ENCODE data around the gene RASGRF2.
"Not testable (repeated sequence)": the region's sequence is repeated elsewhere in the genome, so short reads cannot be mapped to it uniquely, and the experiment has no call there.

Gene RASGRF2

DNA sequence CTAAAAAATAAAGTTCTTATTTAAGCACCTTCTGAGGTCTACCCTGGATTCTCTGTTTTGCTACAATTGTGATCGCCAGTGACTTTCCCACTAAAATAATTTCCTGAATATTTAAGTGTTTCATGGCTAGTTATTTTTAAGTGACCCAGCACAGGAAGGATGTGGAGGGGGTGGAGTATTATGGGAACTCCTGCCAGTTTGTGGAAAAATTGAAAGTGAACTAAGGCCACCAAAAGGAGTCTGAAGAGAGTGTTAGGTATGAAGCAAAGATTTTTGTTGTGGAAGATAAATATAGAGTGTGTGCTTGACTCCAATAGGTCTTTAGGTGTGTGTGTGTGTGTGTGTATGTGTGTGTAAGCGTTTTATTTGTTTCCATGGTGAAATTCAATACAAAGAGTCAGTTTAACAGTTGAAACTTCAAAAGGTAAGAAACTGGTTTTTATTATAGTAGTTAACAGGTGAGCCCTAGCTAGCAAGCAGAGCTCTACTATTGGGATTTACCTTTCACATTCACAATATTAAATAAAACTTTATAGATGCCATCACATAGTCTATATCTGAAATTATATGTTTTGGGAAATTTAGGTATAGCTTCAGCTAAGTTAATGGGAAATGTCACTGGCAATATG, 25.6 kb downstream of the RASGRF2 start:
- DNase-seq = no peak

DNA sequence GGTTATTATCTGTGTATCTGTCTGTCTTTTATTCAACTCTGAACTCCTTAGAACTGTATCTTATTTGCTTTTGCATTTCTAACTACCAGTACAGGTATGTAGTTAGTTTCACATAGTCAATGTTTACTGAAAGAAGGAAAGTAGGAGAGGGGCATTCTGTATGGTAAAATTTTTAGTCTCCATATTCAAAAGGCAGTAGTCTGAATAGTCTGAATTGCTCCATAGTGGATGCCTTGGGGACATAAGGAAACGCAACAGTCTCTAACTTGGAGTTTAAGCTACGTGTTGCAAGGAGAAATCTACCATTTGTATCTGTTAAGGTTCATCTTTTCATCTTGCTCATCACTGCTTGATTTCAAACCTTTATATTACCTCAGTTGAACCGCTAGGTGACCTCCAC, 26.2 kb downstream of the RASGRF2 start:
- no peak for DNase-seq

DNA sequence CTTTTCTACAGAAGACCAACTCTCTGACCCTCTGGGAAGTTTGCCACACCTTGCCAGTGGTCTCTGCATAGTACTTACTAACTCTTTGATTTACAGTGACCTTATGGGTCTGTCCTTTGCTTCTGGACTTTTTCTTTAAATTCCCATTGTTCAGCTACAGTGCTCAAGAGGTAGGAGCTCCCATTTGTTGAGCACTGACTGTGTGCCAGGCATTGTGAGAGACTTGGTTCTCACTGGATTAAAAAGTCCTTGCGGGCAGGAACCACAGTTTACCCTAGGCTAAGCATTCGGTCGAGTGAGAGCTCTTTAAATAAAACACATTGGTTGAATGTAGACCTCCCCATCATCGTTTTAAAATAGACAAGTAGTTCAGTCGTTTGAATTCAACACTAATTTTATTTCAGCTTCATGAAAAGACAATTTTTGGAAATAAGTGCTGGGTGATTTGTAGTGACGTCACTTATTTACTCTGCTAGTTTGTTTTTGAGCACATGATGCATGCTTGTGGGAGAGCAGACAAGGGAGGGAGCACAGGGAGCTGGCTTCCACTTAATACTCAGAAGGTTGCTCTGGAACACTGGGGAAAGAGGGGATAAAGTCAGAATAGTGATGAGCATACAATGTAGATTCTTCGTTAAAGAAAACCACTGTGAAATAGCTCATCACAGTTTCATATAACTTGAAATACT, 27.1 kb downstream of the RASGRF2 start:
- no peak for DNase-seq

DNA sequence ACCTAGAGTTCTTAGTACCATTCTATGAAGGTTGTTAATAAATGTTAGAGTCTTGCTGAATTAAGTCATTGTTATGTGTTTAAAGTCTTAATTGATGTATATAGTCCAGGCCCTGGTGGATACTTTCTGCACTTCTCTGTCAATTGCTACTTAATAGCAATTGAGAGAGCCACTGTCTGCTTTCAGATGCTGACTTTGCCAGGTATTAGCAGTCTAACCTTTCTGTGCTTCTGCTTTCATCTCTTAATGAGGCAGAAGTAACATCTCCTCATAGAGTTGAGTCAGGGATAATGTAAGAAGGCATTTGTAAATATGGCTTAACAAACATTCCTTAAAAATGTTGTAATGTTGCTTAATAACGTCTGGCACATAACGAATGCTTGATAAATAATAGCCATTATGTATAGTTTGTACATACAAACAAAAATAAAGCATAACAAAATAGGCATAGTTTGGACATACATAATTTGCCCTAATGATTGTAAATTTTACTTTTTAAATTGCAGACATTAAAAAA, 28.3 kb downstream of the RASGRF2 start:
- DNase-seq = no peak

DNA sequence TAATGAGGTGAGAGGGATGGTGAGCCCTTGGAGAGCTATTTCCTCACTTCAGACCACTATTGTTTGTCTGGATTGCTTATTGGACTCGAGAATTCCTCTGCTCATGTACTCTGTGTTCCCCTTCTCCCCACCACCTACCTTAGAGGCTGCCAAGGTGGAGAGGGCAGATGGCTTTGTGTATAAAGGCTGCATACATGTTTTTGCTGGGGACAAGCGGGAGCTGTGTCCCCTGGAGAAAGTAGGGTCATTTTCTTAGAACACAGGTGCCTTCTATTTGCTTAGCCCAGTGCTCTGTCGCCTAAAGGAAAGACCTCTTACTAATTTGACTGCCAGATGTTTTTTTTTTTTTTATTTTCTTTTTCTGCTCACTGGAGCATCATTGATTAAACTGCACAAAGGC, 29.7 kb downstream of the RASGRF2 start:
- DNase-seq = no peak

DNA sequence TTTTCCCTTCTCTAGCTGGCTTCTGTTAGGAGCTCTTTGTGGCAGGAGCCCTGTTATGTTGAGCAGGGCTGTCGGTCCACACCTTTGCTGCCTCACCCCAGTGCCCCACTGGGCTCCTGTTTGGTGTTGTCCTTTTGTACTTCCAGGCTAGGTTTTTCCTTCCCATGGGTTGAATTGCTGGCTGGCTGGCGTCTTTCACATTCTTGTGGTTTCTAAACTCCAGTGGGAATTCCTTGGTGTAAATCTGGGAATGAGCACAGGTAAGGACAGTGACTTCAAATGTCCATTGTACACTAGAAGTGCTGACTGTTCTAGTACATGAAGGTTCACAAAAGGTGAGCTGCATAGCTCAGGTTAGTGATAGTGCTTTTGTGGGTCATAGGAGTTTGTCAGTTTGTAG, 30.4 kb downstream of the RASGRF2 start:
- no peak for DNase-seq

DNA sequence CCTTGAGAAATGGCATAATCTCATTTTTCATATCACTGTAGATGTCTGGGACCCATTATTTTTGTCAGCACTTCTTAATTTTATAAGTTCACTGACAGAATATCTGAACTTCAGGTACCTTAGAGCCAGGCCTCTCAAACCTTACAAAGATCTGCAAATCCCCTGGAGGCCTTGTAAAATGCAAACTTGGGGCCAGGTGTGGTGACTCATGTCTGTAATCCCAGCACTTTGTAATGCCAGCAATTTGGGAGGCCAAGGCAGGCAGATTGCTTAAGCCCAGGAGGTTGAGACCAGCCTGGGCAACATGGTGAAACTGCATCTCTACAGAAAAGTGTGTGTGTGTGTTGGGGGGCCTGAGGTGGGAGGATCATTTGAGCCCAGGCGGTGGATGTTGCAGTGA, 30.8 kb downstream of the RASGRF2 start:
- DNase-seq = no peak

DNA sequence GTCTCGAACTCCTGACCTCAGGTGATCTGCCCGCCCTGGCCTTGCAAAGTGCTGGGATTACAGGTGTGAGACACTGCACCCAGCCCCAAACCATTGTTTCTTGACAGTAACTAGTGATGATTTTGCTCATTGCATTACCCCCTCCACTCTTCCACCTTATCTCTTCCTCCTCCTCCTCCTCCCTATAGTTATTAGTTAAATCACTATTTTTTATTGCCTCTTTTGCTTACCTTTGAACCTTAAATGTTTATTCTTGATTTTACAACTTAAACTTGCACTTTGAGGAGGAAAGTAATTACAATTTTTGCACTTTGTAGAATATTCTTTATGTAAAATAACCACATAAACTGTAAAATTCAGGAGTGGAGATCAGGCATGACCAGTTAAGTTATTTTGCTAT, 35.7 kb downstream of the RASGRF2 start:
- no peak for DNase-seq

DNA sequence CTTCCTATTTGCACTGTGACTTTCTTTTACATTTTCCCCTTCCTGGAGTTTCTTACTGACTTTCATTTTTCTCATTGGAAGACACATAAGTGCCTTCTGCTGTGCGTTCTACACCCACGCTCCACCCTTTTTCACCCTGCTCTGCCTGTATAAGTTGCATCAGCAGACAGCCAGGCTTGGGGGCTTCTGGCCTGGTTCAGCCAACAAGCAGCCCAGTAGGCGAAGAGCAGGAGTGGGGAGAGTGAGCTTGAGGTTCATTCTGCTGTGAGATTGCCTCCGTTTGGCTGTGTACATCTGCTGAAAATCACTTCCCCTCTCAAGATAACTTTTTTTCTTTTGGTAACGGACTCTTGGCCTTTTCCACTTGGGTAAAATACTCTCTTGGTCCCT, 38.4 kb downstream of the RASGRF2 start:
- peak; percentile 36 for DNase-seq

DNA sequence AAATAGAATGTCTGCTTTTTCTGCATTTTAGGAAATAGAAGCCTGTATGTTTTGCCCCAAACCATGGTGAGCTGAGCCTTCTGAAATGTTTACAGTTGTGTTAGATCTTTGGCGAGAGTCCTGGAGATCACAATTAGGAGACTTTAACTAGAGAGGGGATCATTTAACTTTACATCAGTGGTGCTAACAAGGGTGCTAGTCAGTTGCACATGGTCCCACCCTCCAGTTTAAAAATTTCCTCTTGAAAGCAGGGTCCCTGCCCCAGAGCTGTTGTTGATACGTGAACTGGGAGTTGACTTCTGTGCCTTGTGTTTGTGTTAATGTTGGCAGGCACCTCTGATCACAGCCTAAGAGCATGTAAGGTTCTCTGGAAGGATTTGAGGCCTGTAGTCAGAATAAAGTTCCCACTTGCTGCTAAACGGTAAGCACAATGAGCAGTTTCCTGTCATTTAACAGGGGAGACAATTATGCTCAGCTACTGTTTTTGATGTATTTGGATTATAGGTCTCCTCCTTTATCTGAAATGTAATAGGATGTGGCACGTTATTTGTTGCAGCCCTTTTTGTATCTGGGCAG, 43.7 kb downstream of the RASGRF2 start:
- peak; percentile 12 for DNase-seq

DNA sequence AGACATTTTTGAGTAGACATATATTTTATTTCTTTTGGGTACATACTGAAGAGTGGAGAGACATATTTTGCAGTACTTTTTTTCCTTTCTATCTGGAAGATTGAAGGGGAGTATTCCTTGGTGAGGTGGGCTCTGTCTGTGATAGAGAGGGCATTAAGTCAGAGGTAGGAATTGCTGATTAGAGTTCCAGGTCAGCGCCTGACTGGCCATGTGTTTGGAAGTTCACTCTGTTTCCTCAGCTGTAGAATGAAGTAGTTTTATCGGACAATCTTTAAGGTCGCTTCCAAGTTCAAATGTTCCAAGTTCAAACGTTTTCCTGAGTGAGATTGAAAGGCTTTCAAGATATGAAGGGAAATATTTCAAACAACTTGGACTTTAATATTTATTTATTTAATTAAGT, 45.5 kb downstream of the RASGRF2 start:
- DNase-seq = no peak

DNA sequence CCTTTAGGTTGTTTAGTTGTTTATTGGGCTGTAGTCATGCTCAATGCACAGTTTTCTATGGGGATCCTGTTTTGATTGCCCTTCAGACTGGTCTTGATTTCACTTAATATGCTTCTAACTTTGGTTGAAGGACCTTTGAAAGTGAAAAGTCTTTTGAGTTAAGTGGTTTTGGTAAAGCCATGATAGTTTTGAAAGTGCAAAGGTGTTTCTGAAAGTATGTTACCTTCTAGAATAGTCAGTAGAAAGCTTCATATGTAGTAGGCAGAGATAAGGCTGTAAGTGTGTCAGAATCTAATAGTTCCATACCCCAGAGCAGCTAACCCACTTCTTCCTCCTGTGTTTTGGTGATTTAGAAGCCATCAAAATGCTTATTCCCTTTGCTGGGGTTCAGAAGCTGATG, 46.1 kb downstream of the RASGRF2 start:
- no peak for DNase-seq

DNA sequence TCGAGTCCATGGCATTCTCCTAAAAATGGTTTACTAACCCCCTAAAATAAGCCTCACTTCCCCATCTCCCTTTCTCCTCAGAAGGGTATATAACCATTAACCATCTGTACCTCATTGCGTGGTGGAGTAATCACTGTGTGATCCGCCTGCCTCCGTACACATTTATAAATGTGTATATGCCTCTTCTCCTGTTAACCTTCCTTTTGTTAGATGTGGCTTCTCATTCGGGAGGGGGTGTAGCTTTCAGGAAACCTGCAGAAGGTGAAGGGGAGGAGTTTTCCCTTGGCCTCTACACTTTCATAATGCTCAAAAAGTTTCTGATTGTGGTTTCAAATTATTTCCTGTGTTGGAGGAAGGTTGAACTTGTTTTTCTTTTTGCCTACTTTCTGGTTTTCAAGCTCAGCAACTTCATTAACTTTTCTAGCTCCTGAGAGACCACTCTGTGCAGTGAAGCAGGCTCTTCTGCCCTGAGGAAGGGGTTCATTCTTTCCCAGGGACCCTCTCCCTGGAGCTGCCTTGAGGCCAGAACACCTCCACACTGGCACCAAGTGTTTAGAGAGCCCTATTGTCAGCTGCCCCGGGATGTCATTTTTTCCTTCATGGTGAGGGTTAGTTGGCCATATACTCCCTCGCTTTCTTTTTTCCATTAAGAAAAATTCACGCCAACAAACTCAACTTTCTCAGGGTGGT, 46.9 kb downstream of the RASGRF2 start:
- peak; percentile 70 for DNase-seq

DNA sequence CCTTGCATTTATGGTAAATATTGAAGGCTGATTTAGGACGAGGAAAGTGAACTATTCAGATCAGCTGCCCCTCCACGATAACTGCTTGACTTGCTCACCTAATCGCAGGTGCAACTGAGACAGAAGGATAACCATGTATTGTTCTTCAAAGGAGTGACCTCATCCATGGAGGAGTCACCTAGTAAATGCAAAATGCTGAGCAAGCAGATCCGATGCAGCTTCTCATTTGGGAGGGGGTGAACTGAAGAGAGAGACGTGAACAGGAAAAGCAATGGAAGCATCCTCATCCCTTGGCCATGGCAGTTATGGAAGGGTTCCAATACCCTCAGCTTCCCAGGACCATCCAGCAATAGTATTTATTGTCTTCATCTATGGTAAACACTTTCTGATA, 47.5 kb downstream of the RASGRF2 start:
- DNase-seq = peak; percentile 46

DNA sequence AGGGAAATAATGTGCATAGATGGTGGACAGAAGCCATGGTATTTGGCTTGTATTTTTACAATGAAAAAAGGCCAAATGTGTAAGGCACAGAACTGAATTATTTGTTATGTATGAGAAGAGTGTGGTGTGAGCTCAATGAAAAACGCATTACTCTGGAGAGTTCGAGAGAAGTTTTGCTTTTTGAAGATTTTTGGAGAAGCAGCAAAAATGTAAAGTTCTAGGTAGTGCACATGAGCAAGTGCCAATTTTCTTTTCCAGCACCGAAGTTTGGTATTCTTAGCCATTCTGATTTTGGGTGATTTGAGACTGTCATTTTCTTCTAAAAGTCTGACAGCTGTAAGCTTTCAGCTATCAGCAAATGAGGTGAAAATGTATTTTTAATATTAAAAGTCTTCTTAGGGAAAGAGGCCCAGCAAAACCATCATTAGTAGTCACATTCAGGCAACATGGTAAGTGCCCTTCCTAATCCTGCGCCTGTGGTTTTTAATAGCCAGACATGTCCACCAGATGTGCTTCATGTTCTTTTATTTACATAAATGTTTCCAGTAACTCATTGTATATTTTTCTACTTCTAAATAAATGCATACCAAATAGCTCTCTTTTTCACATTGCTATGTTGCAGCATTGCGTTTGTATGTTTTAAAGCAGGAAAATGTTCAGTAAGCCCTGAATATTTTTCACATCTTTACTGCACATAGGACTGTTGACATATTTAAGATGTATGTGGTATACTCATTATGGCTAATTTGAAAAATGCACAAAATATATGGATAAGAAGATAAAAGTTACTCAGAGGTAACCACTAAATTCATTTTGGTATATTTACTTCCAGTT, 50.4 kb downstream of the RASGRF2 start:
- no peak for DNase-seq

DNA sequence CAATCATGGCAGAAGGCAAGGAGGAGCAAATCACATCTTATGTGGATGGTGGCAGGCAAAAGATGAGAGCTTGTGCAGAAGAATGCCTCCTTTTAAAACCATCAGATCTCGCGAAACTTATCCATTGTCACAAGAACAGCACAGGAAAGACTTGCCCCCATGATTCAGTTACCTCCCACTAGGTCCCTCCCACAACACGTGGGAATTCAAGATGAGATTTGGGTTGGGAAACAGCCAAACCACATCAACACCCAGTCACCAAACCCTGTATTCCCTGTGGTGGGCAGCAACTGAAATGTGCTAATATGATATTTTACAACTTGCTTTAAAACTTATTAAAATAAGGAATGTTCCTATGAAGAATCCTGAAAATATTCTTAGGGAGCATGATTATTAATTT, 54.2 kb downstream of the RASGRF2 start:
- DNase-seq = no peak

DNA sequence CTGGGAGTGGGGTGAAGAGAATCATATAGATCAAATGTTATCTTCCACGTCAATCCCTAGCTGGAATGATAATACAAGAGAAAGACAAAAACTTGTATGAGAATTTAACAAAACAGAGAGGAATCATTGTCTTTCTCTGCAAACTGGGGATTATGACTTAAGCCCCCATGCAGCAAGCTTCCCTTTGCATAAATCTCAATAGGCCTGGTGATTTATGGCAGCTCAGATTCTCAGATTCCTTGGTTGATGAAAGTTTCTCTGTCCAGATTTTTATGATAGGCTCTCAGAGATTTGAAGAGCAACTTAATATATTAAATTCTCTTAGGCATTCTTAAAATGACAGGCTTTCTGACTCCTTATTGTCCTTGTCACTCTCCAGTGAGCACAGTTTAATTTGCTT, 56.0 kb downstream of the RASGRF2 start:
- no peak for DNase-seq

DNA sequence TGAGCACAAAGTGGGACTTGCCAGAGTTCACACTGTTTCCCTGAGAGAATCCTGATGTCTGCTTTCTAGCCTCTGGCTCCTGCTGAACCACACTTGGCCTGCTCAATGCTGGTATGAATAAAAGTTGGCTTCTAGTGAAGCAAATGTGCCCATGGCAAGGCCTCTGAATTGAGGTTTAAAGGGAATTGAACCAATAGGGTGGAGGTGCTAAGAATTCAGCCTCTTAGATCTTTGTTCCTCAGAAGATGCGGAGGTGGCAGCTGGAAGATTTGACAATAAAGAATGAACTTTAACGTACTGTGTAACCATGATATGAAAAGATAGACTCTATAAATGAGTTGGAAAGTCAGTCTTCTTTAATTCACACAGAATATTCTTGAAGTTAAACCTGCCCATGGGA, 57.2 kb downstream of the RASGRF2 start:
- DNase-seq = no peak

DNA sequence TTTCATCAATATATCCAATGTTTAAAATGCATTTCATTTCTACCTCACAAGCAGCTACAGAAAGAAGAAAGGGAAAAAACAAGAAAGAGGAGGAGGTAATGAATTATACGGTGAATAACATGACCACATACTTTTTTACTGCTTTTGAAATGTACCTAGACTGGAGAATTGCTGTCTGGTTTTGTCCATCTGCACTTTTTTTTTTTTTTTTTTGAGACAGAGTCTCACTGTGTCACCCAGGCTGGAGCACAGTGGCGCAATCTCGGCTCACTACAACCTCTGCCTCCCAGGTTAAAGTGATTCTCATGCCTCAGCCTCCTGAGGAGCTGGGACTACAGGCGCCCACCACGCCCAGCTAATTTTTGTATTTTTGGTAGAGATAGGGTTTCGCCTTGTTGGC, 58.4 kb downstream of the RASGRF2 start:
- DNase-seq = not testable (repeated sequence)

DNA sequence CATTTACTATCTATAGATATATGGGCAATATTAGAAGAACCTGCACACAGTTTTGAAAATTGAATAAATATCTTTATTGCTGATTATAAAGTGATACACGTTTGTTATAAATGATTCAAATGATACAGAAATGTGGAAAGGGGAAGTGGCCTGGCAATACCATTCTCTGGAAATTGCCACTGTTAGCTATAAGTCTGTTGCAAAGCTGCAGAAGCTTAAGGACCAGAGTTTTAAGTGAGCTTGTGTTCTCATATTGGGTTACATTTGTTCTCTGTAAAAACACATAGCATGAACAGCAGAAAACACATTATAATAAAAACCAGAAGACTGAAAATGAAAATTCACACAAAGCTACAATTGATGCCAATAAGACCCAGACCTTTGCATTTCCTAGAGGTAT, 59.6 kb downstream of the RASGRF2 start:
- no peak for DNase-seq

DNA sequence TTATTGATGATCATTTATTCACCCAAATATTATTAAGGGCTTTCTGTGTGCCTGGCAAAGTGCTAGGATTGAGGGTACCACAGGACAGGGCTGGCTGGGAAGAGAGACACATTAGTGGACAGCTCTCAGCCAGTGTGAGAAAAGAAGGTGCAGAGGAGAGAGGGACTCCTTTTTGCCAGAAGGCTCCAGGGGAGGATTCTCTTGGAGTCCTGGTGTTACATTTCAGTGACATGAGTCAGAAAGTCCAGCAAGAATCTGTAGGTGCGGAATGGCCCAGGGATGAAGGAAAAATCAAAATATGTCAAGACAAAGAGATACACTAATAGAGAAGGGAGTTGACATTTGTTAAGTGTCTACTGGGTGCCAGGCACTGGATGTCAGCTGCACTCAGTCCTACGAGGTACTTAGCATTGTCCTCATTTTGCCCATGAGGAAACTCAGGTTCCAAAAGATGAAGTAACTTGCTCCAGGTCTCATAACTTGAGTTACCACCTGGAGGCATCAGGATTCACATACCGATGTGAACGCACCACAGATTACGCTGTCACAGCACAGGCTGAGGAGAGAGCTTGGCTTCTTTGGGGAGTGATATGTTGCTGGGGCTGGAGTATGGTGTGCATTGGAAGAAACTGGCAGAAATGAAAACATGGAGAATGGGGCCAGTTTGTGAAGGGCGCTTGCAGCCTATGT, 60.5 kb downstream of the RASGRF2 start:
- no peak for DNase-seq

DNA sequence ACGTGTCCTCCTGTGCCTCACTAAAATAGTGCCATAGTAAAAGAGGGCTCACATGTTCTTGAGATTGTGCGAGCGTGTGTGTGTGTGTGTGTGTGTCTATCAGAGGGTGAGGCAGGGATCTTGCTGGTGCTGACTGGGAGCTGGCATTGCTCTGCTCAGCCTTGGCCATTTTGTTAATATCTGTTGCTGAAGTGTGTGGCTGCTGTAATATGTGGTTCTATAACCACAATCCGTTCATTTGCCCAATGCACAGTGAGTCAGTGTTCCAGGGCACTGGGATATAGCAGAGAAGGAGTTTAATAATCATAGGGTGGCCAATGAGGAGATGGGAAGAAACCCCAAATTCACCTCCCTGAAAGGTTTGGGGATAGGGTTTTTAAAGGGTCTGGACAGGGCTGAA, 61.3 kb downstream of the RASGRF2 start:
- DNase-seq = no peak
